GM21526 (cell line): ENCODE results near the gene MSX1.
"Not testable (repeated sequence)": the region's sequence is repeated elsewhere in the genome, so short reads cannot be mapped to it uniquely, and the experiment has no call there.

Experiments used
- ATAC-seq: cut with Tn5 transposase; IDR thresholded peaks from one replicate; pipeline ENCODE4 v1.9.1; 2021; ENCODE audit warnings: moderate library complexity; ENCODE audit not compliant: unreplicated experiment, low FRiP score

MSX1 gene

DNA sequence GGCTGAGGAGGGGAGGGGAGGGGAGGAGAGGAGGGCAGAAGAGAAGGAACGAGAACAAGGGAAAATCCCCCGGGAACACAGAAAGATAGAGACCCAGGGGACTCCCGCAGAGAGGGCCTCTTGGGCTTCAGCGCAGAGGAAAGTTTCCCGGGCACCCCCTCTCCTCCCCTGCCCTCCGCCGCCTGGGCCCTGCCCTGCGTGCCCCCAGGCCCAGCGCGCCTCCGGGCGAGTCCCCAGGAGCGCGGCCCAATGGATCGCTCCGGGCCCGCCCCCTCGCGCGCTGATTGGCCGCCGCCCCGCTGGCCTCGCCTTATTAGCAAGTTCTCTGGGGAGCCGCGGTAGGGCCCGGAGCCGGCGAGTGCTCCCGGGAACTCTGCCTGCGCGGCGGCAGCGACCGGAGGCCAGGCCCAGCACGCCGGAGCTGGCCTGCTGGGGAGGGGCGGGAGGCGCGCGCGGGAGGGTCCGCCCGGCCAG lies at the start of gene MSX1:
Gene MSX1, plus strand, starts transcription at position 341 of the 474 bp plus-strand sequence. CDS start 235 bp downstream, outside the sequence.
- peak; percentile 95 for ATAC-seq

DNA sequence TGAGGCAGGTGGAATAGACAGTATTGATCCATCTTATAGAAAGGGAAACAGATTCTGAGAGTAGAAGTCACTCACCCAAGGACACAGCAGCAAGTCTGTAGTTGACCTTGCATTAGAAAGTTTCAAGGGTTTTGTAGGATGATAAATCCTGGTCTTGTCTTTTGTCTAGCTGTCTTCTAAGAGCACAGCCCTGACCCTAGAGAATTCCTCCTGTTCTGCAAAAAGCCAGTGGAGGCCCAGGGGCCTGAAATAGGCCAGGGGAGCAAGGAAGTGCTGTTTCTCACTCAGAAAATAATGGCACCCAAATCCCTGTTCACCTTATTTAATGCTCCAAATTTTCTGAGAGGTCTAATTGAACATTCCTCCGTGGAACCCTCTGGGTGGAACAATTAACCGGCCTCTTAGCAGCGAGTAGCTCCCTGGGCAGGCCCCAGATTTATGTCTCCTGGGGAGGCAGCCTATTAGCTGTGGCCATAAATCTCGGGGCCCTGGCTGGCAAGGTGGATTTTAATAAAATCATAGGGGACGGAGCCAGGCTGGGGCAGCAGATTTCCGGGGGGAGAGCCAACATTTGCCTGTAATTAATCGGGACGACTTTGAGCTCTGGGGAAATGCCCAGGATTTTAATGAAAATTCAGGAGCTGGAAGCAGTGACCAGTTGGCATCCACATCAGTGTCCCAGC lies 49.2 kb upstream of the MSX1 start:
- ATAC-seq: no peak

DNA sequence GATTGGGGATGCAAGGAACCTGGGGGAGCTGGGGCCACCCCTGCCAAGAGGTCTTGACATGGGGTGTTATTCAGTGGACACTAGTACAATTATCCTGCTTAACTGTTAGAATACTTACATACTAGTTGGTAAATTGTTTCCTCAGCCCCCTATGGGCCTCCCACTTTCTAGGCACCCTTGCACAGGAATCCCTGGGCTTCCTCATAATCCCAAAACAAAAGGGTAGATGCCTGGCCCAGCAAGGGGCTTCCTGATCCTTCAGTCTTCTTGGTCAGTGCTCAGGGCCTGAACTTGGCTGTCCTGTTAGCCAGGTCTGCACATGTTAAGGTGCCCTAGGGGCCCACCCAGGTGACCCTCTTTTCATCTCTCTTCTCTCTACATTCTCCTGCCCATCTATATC lies 48.7 kb upstream of the MSX1 start:
- no peak for ATAC-seq

DNA sequence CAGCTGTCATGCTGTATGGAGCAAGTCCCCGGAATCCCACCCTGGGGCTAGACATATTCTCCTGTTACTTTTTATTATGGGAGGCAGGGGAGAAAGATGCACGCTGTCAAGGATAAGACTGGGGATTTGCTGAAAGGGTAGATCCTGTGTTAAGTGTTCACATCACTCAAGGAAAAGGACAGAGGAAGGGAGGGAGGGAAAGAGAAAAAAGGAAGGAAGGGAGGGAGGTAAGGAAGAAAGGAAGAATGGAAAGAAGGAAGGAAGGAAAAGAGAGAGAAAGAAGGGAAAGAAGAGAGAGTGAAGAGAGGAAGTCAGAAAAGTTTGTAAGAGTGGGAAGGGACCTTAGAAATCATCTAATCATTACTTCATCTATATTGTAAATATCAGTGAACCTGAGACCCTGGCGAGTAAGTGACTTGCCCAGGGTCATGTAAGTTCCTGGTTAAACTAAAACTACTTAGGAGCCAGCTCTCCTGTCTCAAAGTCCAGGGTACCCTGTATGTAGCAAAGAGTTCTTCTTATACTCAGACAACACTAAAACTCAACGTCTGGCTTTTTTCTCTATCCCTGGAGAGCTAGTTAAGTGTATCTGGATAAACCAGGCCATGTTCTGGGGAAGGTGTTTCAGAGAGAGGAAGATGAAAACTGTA lies 47.2 kb upstream of the MSX1 start:
- ATAC-seq: no peak

- no peak for ATAC-seq
Measured at GRCh38 chr4:4818415-4819212, 40.9 kb upstream of the MSX1 start.

DNA sequence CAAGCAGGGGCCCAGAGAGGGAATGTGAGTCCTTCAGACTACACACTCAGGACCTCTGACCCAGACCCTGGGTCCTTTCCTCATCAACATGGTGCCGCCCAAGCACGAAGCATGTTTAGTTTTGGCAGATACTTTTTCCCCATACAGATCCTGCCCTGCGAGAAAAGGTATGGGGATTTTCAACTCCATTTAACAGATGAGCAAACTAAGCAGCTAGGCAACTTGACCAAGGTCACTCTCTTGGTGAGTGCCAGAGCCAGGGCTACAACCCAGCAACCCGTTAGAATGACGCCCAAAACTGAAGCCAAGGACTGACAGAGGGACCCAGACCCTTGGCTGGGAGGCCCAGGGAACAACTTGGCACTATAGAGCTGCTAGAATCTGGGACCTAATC lies 40.3 kb upstream of the MSX1 start:
- no peak for ATAC-seq

GRCh38 chr4:4820261-4820660 lies 39.2 kb upstream of the MSX1 start:
- ATAC-seq: no peak

GRCh38 chr4:4820739-4821138 lies 38.7 kb upstream of the MSX1 start:
- ATAC-seq: no peak

DNA sequence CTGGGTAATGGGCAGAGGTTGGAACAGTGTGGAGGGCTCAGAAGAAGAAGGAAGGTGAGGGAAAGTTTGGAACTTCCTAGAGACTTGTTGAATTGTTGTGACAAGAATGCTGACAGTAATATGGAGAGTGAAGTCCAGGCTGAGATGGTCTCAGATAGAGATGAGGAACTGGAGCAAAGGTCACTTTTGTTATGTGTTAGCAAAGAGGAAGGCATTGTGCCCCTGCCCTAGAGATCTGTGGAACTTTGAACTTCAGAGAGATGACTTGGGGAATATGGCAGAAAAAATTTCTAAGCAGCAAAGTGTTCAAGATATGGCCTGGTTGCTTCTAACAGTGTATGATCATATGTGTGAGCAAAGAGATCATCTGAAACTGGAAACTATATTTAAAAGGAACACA lies 37.9 kb upstream of the MSX1 start:
- ATAC-seq: no peak

- ATAC-seq: not testable (repeated sequence)
Measured at GRCh38 chr4:4822286-4822685, 37.2 kb upstream of the MSX1 start.

GRCh38 chr4:4823621-4824162 lies 35.8 kb upstream of the MSX1 start:
- ATAC-seq: no peak

- ATAC-seq: no peak
Measured at GRCh38 chr4:4824232-4824631, 35.2 kb upstream of the MSX1 start.

DNA sequence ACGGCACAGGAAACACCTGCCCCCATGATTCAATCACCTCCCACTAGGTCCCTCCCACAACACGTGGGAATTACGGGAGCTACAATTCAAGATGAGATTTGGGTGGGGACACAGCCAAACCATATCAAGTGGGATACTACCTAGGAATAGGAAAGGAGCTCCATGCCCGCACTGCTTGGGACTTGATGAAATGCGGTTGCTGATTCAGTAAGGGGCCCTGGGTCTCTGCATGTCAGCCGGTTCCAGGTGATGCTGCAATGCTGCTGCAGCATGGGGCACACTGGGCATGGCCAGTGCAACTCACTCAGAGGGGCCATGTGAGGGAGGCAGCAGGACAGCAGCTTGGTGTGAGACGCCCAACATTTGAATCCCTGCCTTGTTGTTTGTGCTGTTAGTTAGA lies 34.0 kb upstream of the MSX1 start:
- no peak for ATAC-seq

- ATAC-seq: no peak
Measured at GRCh38 chr4:4829837-4830236, 29.6 kb upstream of the MSX1 start.

DNA sequence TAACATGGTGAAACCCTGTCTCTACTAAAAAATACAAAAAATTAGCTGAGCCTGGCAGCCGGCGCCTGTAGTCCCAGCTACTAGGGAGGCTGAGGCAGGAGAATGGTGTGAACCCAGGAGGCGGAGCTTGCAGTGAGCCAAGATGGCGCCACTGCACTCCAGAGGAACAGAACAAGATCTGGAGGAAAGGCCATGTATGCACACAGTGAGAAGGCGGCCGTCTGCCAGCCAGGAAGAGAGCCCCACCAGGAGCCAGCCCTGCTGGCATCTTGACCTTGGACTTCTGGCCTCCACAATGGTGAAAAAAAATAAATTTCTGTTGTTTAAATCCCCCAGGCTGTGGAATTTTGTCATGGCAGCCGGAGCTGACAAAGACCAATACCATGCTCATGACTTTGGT lies 28.2 kb upstream of the MSX1 start:
- no peak for ATAC-seq

DNA sequence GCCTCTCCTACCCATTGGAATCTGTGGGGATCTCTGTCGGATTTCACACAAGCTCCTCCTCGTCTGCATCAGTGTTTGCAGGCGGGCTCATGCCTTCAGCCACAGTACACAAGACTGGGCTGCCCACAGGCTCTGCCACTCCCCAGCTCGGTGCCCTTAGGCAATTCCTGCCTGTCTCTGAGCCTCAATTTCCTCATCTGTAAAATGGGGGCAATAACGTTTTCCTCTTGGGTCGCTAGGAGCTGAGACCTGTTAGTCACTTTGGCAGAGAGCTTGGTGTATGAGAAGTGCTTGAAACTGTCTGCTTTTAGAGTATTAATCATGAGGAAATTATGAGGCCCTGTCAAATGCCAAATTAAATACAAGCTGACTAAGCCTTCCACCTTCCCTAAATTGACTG lies 27.6 kb upstream of the MSX1 start:
- ATAC-seq: no peak

- ATAC-seq: no peak
Measured at GRCh38 chr4:4836044-4836443, 23.4 kb upstream of the MSX1 start.

GRCh38 chr4:4837316-4837715 lies 22.1 kb upstream of the MSX1 start:
- ATAC-seq: no peak

GRCh38 chr4:4838051-4838935 lies 21.2 kb upstream of the MSX1 start:
- ATAC-seq: no peak
